GM23338 (cell line): ENCODE data around the gene RRN3. TPM values are rescaled to one million over a fixed set of nuclear protein-coding genes. Genes with fewer than 3 reads are reported as not detected.

Experiments
- ATAC-seq: fragments of 200-7000 bp; cut with Tn5 transposase; 3 replicates; pipeline ENCODE4 v1.9.1; 2020
- DNase-seq: peaks from one replicate; pipeline ENCODE4 v3.0.0-alpha.2; 2015; ENCODE audit warnings: low spot score
- H2AFZ ChIP-seq: fragments of 200-600 bp; sonication (generic); 2 replicates; pipeline ENCODE4 v1.8.0; 2016; ENCODE audit warnings: antibody characterized with exemption, mild to moderate bottlenecking, moderate library complexity
- H3F3A ChIP-seq: fragments of 200-600 bp; sonication (generic); replicated peaks from 2 replicates; pipeline ENCODE4 v1.8.0; 2017; ENCODE audit warnings: antibody characterized with exemption, mixed run types, low read depth
- H3K27ac ChIP-seq: fragments of 200-600 bp; sonication (generic); 2 replicates; pipeline ENCODE4 v1.6.1; 2016; ENCODE audit warnings: low read depth
- H3K27me3 ChIP-seq: fragments of 200-600 bp; sonication (generic); 2 replicates; pipeline ENCODE4 v1.8.0; 2016; ENCODE audit warnings: mild to moderate bottlenecking, mixed run types, moderate library complexity; ENCODE audit not compliant: insufficient read depth
- H3K36me3 ChIP-seq: fragments of 200-600 bp; sonication (generic); 2 replicates; pipeline ENCODE4 v1.8.0; 2016; ENCODE audit warnings: mild to moderate bottlenecking; ENCODE audit not compliant: insufficient read depth
- H3K4me1 ChIP-seq: fragments of 200-600 bp; sonication (generic); 2 replicates; pipeline ENCODE4 v1.8.0; 2016; ENCODE audit warnings: mild to moderate bottlenecking, moderate library complexity; ENCODE audit not compliant: insufficient read depth
- H3K4me2 ChIP-seq: fragments of 200-600 bp; sonication (generic); 2 replicates; pipeline ENCODE4 v1.7.1; 2017; ENCODE audit warnings: mixed run types
- H3K4me3 ChIP-seq: fragments of 200-600 bp; sonication (generic); 2 replicates; pipeline ENCODE4 v1.6.1; 2016; ENCODE audit warnings: mixed run types
- H3K79me2 ChIP-seq: fragments of 200-600 bp; sonication (generic); replicated peaks from 2 replicates; pipeline ENCODE4 v1.8.0; 2017; ENCODE audit warnings: mild to moderate bottlenecking; ENCODE audit not compliant: insufficient read depth
- H3K9me2 ChIP-seq: fragments of 200-600 bp; sonication (generic); 2 replicates; pipeline ENCODE4 v1.8.0; 2017; ENCODE audit not compliant: insufficient read depth
- H4K20me1 ChIP-seq: fragments of 200-600 bp; sonication (generic); replicated peaks from 2 replicates; pipeline ENCODE4 v1.8.0; 2017; ENCODE audit warnings: mild to moderate bottlenecking; ENCODE audit not compliant: insufficient read depth
- H3K27ac Mint-ChIP-seq: 2 replicates; pipeline ENCODE4 v1.8.0; 2020; ENCODE audit warnings: inconsistent platforms, mild to moderate bottlenecking, moderate library complexity, mixed read lengths
- H3K27me3 Mint-ChIP-seq: 3 replicates; pipeline ENCODE4 v1.8.0; 2022; ENCODE audit warnings: low read depth, mild to moderate bottlenecking, moderate library complexity, mixed read lengths, inconsistent platforms; ENCODE audit not compliant: insufficient read depth, poor library complexity
- H3K36me3 Mint-ChIP-seq: 3 replicates; pipeline ENCODE4 v1.8.0; 2021; ENCODE audit warnings: low read depth, mild to moderate bottlenecking, inconsistent platforms, moderate library complexity, mixed read lengths
- H3K4me1 Mint-ChIP-seq: 3 replicates; pipeline ENCODE4 v1.8.0; 2020; ENCODE audit warnings: mild to moderate bottlenecking, inconsistent platforms, mixed read lengths
- H3K4me3 Mint-ChIP-seq: 3 replicates; pipeline ENCODE4 v1.8.0; 2021; ENCODE audit warnings: moderate library complexity, mild to moderate bottlenecking, inconsistent platforms, mixed read lengths
- H3K9me3 Mint-ChIP-seq: 3 replicates; pipeline ENCODE4 v1.8.0; 2020; ENCODE audit warnings: moderate library complexity, mild to moderate bottlenecking, inconsistent platforms, mixed read lengths
- CREB1 ChIP-seq: fragments of 250-450 bp; sonication (Bioruptor Pico); IDR thresholded peaks from 2 replicates; pipeline ENCODE4 v1.5.0; 2020; ENCODE audit warnings: low read depth, mild to moderate bottlenecking, moderate library complexity
- CTCF ChIP-seq, 2 experiments: fragments of 200-600 bp in 1 of 2; sonication (generic) in 1 of 2; conservative IDR thresholded peaks; 2 replicates each; pipeline versions ENCODE4 v1.5.1 to v1.6.1; 2016 to 2017; ENCODE audit warnings: antibody characterized with exemption in 2 of 2, low read depth in 2 of 2, mild to moderate bottlenecking in 2 of 2, moderate library complexity in 1 of 2
- ETS1 ChIP-seq: IDR thresholded peaks from 2 replicates; pipeline ENCODE4 v1.6.1; 2016; ENCODE audit warnings: antibody characterized with exemption
- EZH2 ChIP-seq: fragments of 200-600 bp; sonication (generic); IDR thresholded peaks from one replicate; pipeline ENCODE4 v1.8.0; 2017; ENCODE audit warnings: antibody characterized with exemption, mild to moderate bottlenecking, low read depth; ENCODE audit not compliant: unreplicated experiment
- EZH2phosphoT487 ChIP-seq: fragments of 200-600 bp; sonication (generic); IDR thresholded peaks from one replicate; pipeline ENCODE4 v1.8.1; 2018; ENCODE audit warnings: antibody characterized with exemption; ENCODE audit not compliant: unreplicated experiment
- JUNB ChIP-seq: IDR thresholded peaks from one replicate; pipeline ENCODE4 v1.6.1; 2016; ENCODE audit warnings: antibody characterized with exemption; ENCODE audit not compliant: unreplicated experiment
- POLR2AphosphoS5 ChIP-seq: IDR thresholded peaks from 2 replicates; pipeline ENCODE4 v1.6.1; 2016; ENCODE audit warnings: antibody characterized with exemption, low read depth
- REST ChIP-seq: IDR thresholded peaks from one replicate; pipeline ENCODE4 v1.6.1; 2018; ENCODE audit warnings: antibody characterized with exemption; ENCODE audit not compliant: unreplicated experiment
- ZNF114 ChIP-seq: fragments of 250-450 bp; sonication (Bioruptor Pico); IDR thresholded peaks from 2 replicates; pipeline ENCODE4 v1.5.0; 2020; ENCODE audit warnings: mild to moderate bottlenecking, moderate library complexity
- polyA plus RNA-seq: library from polyadenylated mRNA; unstranded; fragments of >200 nt; fragmentation: Nextera tagmentation; extraction: Ambion mirVana; gene quantifications from 2 replicates; pipeline ENCODE4 v1.2.1, GENCODE V29; 2016
- total RNA-seq: library from RNA; depleted of rRNA; stranded (reverse); fragments of >200 nt; shearing (Covaris generic); gene quantifications from 2 replicates; pipeline ENCODE4 v1.2.3, GENCODE V29; 2014

RRN3 gene
- total and polyA plus RNA-seq, 2 experiments from 2014 or later: 15.4 to 41.5 TPM

GRCh38 chr16:15044286-15044685, 49.8 kb downstream of the RRN3 start:
- H3K9me2 ChIP-seq: no peaks in the 10 kb centered on the region
- H3K27ac ChIP-seq: no peak overlapping the region
- no peaks in the 10 kb centered on the region for H3K4me1 ChIP-seq
- no peak for TF ChIP-seq CREB1
- no peak for TF ChIP-seq ETS1
- TF ChIP-seq ZNF114 (CRISPR knock-in tag): no peak
- no peak for TF ChIP-seq EZH2phosphoT487
- TF ChIP-seq EZH2: no peak
- no peak for TF ChIP-seq CTCF (conservative IDR thresholded peaks at IDR 0.05; ENCODE audit: low read depth in 2 of 2)
- ATAC-seq (no peak), DNase-seq (no peak)
- H3K27me3 ChIP-seq: no peaks in the 10 kb centered on the region
- H4K20me1 ChIP-seq: no peaks in the 10 kb centered on the region; the same call in none of the 2 replicates
- no peak overlapping the region for H2AFZ ChIP-seq
- Mint-ChIP-seq H3K36me3 (peaks cover 25% of the 10 kb centered on the region), H3K4me3 (no peak overlapping the region; the same call in 2 of the 3 replicates), H3K27ac (no peak overlapping the region), H3K4me1 (no peaks in the 10 kb centered on the region), H3K9me3 (no peaks in the 10 kb centered on the region), H3K27me3 (peaks cover 7% of the 10 kb centered on the region)
- H3K4me2 ChIP-seq: no peak overlapping the region
- no peak overlapping the region for H3K4me3 ChIP-seq
- peaks cover 5% of the 10 kb centered on the region for H3K36me3 ChIP-seq
- no peaks in the 10 kb centered on the region for H3K79me2 ChIP-seq
- H3F3A ChIP-seq: no peaks in the 10 kb centered on the region

GRCh38 chr16:15043344-15043743, 50.7 kb downstream of the RRN3 start:
- Histone ChIP-seq H3K4me3 (no peak overlapping the region), H3K27me3 (no peaks in the 10 kb centered on the region), H3K79me2 (no peaks in the 10 kb centered on the region), H3K4me1 (no peaks in the 10 kb centered on the region), H4K20me1 (no peaks in the 10 kb centered on the region; the same call in none of the 2 replicates), H3F3A (no peaks in the 10 kb centered on the region), H3K27ac (no peak overlapping the region), H3K36me3 (peaks cover 5% of the 10 kb centered on the region), H3K4me2 (no peak overlapping the region), H2AFZ (no peak overlapping the region), H3K9me2 (no peaks in the 10 kb centered on the region)
- no peak for DNase-seq
- no peaks in the 10 kb centered on the region for H3K9me3 Mint-ChIP-seq
- H3K27me3 Mint-ChIP-seq: peaks cover 7% of the 10 kb centered on the region
- no peak overlapping the region for H3K27ac Mint-ChIP-seq
- H3K4me3 Mint-ChIP-seq: no peak overlapping the region
- H3K36me3 Mint-ChIP-seq: peaks cover 34% of the 10 kb centered on the region
- no peak for ATAC-seq
- no peaks in the 10 kb centered on the region for H3K4me1 Mint-ChIP-seq
- TF ChIP-seq CREB1: no peak
- no peak for TF ChIP-seq EZH2phosphoT487
- TF ChIP-seq POLR2AphosphoS5: no peak
- TF ChIP-seq REST: no peak
- TF ChIP-seq ZNF114 (CRISPR knock-in tag): no peak
- TF ChIP-seq CTCF (conservative IDR thresholded peaks at IDR 0.05; ENCODE audit: low read depth in 2 of 2): no peak
- TF ChIP-seq JUNB: no peak
